PFSK-1 (cell line): ENCODE results near the gene FAF2.

ENCODE experiments used
- POLR2AphosphoS5 ChIP-seq: IDR thresholded peaks from 2 replicates; pipeline ENCODE4 v1.6.1; 2012; ENCODE audit warnings: low read depth, mild to moderate bottlenecking, control low read depth, low read length, moderate library complexity
- SIN3A ChIP-seq: IDR thresholded peaks from 2 replicates; pipeline ENCODE4 v1.6.1; 2012; ENCODE audit warnings: mild to moderate bottlenecking, low read length, moderate library complexity, borderline replicate concordance; ENCODE audit not compliant: insufficient read depth
- TAF1 ChIP-seq: IDR thresholded peaks from 2 replicates; pipeline ENCODE4 v1.6.1; 2012; ENCODE audit warnings: low read length, control low read depth, borderline replicate concordance; ENCODE audit not compliant: insufficient read depth
- TF ChIP-seq, protein P1 (sequence below), 2 experiments: IDR thresholded peaks; 2 replicates each; pipeline versions ENCODE4 v1.6.1 to v1.8.0; 2011 to 2012; ENCODE audit warnings: low read depth in 2 of 2, low read length in 2 of 2, control low read depth in 1 of 2, inconsistent platforms in 1 of 2, mild to moderate bottlenecking in 1 of 2, moderate library complexity in 1 of 2; ENCODE audit not compliant: insufficient read depth in 1 of 2

DNA sequence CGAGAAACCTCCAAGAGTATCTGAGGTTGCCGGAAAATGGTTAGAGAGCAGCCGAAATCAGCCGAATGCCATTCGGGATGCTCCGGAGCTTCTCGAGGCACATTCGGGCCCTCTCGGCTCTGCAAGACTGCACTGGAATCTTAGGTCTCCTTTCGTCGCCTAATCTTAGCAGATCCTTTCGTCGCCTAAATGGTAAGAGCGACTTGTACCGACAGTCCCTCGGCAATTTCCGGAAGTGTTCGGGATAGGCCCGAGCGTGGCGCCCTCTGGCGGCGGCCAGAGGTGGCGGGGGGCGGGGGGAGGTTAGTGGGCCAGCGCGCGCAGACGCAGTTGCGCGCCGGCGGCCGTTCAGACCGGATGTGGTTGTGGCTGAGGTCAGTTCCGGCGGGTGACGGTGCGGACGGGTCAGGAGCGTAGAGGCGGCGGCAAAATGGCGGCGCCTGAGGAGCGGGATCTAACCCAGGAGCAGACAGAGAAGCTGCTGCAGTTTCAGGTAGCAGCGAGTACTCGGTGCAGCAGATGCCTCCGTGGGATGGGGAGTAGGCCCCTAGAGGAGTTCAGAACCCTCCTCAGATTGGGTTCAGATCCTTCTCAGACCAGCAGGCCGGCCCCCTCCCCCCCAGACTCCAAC is at the start of gene FAF2:
- peak; percentile 78 for TF ChIP-seq POLR2AphosphoS5
- TF ChIP-seq, protein P1, sequence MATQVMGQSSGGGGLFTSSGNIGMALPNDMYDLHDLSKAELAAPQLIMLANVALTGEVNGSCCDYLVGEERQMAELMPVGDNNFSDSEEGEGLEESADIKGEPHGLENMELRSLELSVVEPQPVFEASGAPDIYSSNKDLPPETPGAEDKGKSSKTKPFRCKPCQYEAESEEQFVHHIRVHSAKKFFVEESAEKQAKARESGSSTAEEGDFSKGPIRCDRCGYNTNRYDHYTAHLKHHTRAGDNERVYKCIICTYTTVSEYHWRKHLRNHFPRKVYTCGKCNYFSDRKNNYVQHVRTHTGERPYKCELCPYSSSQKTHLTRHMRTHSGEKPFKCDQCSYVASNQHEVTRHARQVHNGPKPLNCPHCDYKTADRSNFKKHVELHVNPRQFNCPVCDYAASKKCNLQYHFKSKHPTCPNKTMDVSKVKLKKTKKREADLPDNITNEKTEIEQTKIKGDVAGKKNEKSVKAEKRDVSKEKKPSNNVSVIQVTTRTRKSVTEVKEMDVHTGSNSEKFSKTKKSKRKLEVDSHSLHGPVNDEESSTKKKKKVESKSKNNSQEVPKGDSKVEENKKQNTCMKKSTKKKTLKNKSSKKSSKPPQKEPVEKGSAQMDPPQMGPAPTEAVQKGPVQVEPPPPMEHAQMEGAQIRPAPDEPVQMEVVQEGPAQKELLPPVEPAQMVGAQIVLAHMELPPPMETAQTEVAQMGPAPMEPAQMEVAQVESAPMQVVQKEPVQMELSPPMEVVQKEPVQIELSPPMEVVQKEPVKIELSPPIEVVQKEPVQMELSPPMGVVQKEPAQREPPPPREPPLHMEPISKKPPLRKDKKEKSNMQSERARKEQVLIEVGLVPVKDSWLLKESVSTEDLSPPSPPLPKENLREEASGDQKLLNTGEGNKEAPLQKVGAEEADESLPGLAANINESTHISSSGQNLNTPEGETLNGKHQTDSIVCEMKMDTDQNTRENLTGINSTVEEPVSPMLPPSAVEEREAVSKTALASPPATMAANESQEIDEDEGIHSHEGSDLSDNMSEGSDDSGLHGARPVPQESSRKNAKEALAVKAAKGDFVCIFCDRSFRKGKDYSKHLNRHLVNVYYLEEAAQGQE (IDR thresholded peaks at IDR 0.05; ENCODE audit: insufficient read depth in 1 of 2, low read depth in 2 of 2, low read length in 2 of 2): 0 out of 4 replicates have a peak, but pooled peaks of 1 of the 2 experiments have one; percentile 21
- peak; percentile 95 for TF ChIP-seq TAF1
- no peak for TF ChIP-seq SIN3A
